HepG2 (cell line): ENCODE results near the gene CLDN11. TPM values are rescaled to one million over a fixed set of nuclear protein-coding genes. Genes with fewer than 3 reads are reported as not detected.

ENCODE experiments used
- AGO2 ChIP-seq: fragments of 200-400 bp; formaldehyde crosslinking; optimal IDR thresholded peaks from 2 replicates; pipeline ENCODE3; 2017; ENCODE audit warnings: mild to moderate bottlenecking, low read depth, low read length, moderate library complexity
- GPN1 ChIP-seq: sonication (generic); formaldehyde crosslinking; IDR thresholded peaks from 2 replicates; pipeline ENCODE4 v1.5.1; 2020; ENCODE audit warnings: missing genetic modification reagents, borderline replicate concordance
- HNF4G ChIP-seq, 2 experiments: sonication (generic) in 1 of 2; formaldehyde crosslinking in 1 of 2; IDR thresholded peaks; 2 replicates each; pipeline versions ENCODE4 v1.4.0 to v1.6.1; 2011 to 2020; ENCODE audit warnings: borderline replicate concordance in 2 of 2, low read depth in 2 of 2, mild to moderate bottlenecking in 2 of 2, low read length in 1 of 2, missing genetic modification reagents in 1 of 2, moderate library complexity in 1 of 2
- IKZF5 ChIP-seq: IDR thresholded peaks from 2 replicates; pipeline ENCODE4 v1.6.1; 2018; ENCODE audit warnings: missing genetic modification reagents, mild to moderate bottlenecking, missing compliant biosample characterization
- KIAA2018 ChIP-seq: sonication (generic); formaldehyde crosslinking; IDR thresholded peaks from 2 replicates; pipeline ENCODE4 v1.5.0; 2020; ENCODE audit warnings: mild to moderate bottlenecking, missing genetic modification reagents, borderline replicate concordance
- NBN ChIP-seq: fragments of 450-650 bp; conservative IDR thresholded peaks from 2 replicates; pipeline ENCODE4 v1.6.1; 2017
- NR2F1 ChIP-seq, 2 experiments: fragments of 450-650 bp in 1 of 2; formaldehyde crosslinking in 1 of 2; IDR thresholded peaks; 2 replicates each; pipeline versions ENCODE4 v1.5.0 to v1.6.1; 2016 to 2020; ENCODE audit warnings: mild to moderate bottlenecking in 1 of 2, missing compliant biosample characterization in 1 of 2, missing genetic modification reagents in 1 of 2, moderate library complexity in 1 of 2
- REST ChIP-seq, 2 experiments: IDR thresholded peaks; 2 replicates each; pipeline ENCODE4 v1.6.1; 2011 to 2012; ENCODE audit warnings: low read length in 2 of 2, borderline replicate concordance in 1 of 2, low read depth in 1 of 2, mild to moderate bottlenecking in 1 of 2, moderate library complexity in 1 of 2
- ZBTB33 ChIP-seq: sonication (generic); formaldehyde crosslinking; IDR thresholded peaks from 2 replicates; pipeline ENCODE4 v1.4.0; 2020; ENCODE audit warnings: missing genetic modification reagents
- ZBTB7A ChIP-seq: sonication (generic); formaldehyde crosslinking; IDR thresholded peaks from 2 replicates; pipeline ENCODE4 v1.8.0; 2022; ENCODE audit warnings: mild to moderate bottlenecking, missing genetic modification reagents
- ZNF792 ChIP-seq: IDR thresholded peaks from 2 replicates; pipeline ENCODE4 v1.6.1; 2016
- polyA plus RNA-seq, 8 experiments: library from polyadenylated mRNA; depleted of rRNA in 3 of 8; stranded (reverse) in 7 of 8; unstranded in 1 of 8; fragments of >200 nt; fragmentation: Illumina TruSeq in 4 of 8; extraction: Trizol in 4 of 8; gene quantifications; 2 replicates each; pipeline versions ENCODE4 v1.2.1 to v1.2.3, GENCODE V29; 2011 to 2016; ENCODE audit warnings: low read depth in 4 of 8, missing spikeins in 1 of 8, mixed read lengths in 1 of 8; ENCODE audit not compliant: insufficient read depth in 1 of 8
- total RNA-seq, 5 experiments: library from RNA; depleted of rRNA; stranded (reverse); fragments of >200 nt; fragmentation: Illumina TruSeq; extraction: Trizol; gene quantifications; 2 replicates each; pipeline ENCODE4 v1.2.3, GENCODE V29; 2016; ENCODE audit warnings: low read depth in 1 of 5

Gene CLDN11
- total and polyA plus RNA-seq, 2 of the 13 experiments (the other 11 are each of a cell fraction or from before 2014, with no cell fraction given) = 4.2 to 4.9 TPM

GRCh38 chr3:170425491-170426239 lies 7.0 kb downstream of the CLDN11 start (continued):
- TF ChIP-seq NR2F1 (CRISPR knock-in tag; IDR thresholded peaks at IDR 0.05) = peak; percentile 76 to 78
- no peak for TF ChIP-seq GPN1 (CRISPR knock-in tag)
- peak; percentile 84; the same call in 1 of the 2 replicates for TF ChIP-seq ZNF792 (CRISPR knock-in tag)
- TF ChIP-seq AGO2 = no peak
- 0 out of 2 replicates have a peak, but pooled peaks have one; percentile 44 for TF ChIP-seq ZBTB7A (CRISPR knock-in tag)
- peak; percentile 45; the same call in 1 of the 2 replicates for TF ChIP-seq ZBTB33 (CRISPR knock-in tag)
- TF ChIP-seq REST (IDR thresholded peaks at IDR 0.05; ENCODE audit: borderline replicate concordance in 1 of 2, low read depth in 1 of 2, low read length in 2 of 2) = peak in 1 of 2 experiments; percentile 44; a peak in 1 of 4 replicates
- no peak for TF ChIP-seq KIAA2018 (CRISPR knock-in tag)
- TF ChIP-seq HNF4G (IDR thresholded peaks at IDR 0.05; ENCODE audit: borderline replicate concordance, low read depth, low read length) = peak; percentile 31; the same call in 1 of the 2 replicates
- no peak for TF ChIP-seq HNF4G (CRISPR knock-in tag; IDR thresholded peaks at IDR 0.05; ENCODE audit: borderline replicate concordance, low read depth)
- TF ChIP-seq NBN = no peak
- 0 out of 2 replicates have a peak, but pooled peaks have one; percentile 14 for TF ChIP-seq IKZF5 (CRISPR knock-in tag)
